Activated CD4-positive, alpha-beta T cell treated with anti-CD3 and anti-CD28 coated beads for 1 hour (primary cell): Measurements from ENCODE around the gene PLA2G6.

ENCODE experiments used
- DNase-seq: peaks from one replicate; pipeline ENCODE4 v3.0.0-alpha.2; 2020

PLA2G6 gene

DNA sequence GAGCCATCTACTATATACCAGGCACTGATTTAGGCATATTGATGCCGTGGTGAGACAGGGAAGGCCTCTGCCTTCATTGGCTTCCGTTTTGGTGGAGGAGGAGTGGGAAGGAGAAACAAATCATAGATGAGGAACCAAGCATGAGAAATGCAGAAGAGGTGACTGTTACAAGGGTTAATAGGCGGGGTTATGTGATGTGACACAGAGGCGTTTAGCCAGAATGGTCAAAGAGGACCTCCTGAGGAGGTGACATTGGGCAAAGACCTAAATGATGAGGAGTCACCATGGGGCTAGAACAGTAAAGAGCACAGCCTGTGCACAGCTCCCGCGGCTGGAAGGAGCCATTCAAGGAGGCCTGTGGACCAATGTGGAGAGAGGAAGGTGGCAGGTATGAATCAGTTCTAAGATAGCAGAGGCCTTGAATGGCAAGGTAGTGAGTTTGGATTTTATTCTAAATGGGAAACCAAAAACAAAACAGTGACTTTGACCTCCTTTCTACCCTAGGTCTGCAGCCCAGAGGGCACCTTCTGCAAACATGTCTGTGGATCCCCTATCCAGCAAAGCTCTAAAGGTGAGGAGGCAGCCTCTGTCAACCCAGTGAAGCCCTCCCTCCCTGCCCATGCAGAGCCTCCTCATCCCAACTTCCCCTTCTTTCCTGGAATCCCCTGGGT lies 31.8 kb upstream of the PLA2G6 start:
- DNase-seq: no peak

DNA sequence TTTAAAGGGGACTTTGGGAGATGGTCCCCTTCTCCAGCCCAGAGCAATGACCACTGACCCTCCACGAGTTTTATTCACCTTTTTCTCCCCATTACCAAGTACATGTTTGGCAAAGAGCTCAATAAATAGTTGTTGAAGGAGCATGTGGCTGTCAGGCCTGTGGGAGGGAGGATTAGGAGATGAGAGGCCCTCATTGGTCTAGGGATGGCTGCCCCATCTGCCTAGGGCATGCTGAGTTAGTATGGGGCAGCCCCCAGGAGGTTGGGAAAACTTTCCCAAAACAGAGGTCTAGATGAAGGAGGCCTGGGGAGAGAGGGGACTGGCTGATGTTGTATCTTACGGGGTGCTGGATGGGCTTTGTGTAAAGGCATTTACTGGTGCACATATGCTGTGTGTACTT lies 30.8 kb upstream of the PLA2G6 start:
- DNase-seq: no peak

DNA sequence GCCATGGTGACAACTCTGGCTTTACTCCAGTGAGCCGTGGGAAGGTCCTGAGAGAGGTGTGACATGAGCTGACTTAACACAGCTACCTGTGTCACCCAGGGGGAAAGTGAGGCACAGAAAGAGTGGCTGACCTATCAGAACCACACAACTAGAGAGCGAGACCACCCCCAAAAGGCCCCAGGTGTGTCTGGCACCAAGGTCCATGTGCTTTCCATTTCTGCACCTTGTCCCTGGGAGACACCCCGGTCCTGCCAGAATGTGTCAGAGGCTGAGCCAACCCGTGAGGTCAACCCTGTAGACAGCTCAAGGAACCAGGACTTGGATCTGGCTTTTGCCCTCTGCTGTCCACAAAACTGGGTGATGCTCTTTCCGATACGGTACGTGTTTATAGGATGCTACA lies 29.9 kb upstream of the PLA2G6 start:
- no peak for DNase-seq

DNA sequence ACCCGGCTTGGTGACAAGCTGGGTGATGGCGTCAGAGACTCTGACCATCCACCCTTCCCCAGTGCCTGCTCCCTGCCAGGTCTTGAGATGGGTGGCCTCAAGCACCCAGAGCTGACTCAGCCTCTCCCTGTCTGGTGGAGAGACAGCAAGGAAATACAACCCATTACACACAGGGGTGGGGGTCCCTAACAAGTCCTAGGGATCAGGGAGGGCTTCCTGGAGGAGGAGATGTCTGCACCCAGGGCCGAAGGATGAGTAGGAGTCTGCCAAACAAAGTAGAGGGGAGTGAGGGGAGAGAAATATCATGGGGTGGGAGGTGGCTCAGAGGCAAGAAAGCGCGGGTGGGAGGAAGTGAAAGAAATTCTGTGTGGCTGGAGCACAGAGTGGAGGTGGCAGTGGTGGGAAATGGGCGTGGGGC lies 26.9 kb upstream of the PLA2G6 start:
- DNase-seq: no peak

DNA sequence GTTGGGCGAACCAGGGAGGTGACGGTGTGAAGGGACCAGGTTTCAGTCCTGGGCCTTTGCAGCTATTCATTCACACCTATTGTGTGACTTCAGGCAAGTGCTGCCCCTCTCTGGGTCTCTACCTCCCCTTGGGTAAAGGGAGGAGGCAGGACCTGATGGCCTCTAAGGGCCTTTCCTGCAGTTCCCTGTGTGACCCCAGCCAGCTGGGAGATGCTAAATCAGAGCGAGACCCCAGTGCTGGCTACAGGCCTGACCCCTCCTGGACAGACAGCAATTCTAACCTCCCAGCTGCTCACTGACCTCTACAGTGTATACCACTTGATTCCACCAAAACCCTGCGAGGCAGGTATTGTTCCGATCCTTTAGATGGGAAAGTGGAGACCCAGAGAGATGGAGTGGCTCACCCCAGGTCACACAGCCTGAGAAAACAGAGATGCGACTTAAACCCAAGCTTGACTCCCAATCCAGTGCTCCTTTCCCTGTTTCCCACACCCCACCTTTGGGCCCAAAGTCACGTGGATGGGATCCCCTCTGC lies 26.3 kb upstream of the PLA2G6 start:
- no peak for DNase-seq

DNA sequence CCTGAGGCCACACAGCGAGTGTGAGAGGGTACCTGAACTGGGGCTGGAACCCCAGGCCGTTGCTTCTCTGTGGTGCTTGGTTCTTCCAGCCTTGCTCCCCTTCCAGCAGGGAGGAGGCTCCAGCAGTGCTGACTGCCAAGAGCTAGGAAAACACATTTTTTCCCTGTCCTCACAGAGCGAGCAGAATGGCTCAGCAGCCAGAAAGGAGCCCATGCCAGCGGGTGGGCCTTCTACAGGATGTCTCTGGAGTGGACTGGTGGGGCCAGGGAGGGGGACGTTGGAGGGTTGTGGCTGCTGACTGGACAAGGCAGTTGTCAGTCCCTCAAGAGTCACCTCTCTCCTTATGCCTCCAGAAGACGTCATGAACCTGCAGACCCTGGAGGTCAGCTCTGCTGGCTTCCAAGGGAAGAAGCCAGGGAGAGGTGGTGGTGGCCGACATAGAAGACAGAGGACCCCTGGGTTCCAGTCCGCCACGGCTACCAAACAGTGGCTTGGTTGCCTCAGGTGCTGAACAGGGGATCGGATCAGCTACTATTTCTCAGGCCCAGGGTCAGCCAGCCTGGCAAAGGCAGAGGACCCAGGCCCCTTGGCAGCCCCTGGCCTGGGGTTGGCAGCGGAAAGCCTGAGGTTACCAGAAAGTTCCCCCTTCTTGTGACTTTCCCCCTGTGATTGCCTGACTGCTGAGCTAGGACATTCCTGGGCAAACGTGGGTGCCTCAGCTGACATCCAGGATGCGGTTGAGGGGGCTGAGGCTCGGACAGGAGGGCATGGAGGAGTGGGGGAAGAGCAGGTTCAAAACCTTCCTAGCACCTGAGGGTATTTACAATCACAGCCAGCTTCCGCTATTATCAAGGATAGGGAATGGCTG lies 23.9 kb upstream of the PLA2G6 start:
- DNase-seq: no peak

DNA sequence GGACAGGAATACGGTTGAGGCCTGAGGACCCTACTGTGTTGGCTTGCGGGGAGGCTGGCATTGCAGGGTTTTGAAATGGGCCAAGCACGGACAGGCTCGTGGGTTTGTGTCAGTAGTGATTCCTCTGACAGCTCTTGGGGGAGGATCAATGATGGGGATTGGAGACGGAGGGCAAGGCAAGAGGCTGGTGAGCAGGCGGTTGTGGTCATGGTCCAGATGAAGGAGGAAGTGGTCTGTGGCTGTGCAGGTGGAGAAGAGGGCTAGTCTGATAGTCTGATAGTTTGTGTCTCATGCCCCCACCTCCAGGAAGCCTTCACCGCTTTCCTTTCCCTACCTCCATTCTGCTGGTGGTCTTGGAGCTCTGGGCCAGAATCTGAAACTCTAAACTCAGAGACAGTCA lies 23.2 kb upstream of the PLA2G6 start:
- DNase-seq: no peak

DNA sequence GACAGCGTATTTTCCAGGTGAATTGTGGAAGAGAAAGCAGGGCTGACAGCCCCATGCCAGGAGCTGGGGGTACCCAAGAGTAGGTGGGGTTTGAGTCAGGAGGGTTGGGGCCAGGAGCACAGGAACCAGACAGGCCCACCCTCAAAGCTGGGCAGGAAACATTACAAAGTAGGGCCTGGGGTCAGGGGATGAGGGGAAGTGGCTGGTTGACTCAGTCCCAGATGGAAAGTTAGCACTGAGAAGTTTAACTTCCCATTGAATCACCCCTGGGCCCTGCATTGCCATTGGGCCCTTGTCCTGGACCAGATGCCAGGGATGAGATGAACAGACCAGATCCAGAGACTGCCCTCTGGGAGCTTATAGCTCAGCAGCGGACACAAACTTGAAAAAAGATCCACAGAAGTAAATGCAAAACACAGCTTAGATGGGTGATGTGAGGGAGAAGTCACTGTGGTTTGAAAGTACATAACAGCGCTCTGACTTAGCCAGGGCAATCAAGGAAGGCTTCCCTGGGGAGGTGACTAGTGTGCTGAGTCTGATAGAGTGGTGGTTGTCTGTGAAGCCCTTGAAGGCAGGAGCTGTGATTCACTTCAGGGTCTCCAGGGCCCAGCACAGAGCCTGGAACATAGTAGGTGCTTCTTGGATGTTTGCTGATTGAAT lies 22.4 kb upstream of the PLA2G6 start:
- DNase-seq: no peak

DNA sequence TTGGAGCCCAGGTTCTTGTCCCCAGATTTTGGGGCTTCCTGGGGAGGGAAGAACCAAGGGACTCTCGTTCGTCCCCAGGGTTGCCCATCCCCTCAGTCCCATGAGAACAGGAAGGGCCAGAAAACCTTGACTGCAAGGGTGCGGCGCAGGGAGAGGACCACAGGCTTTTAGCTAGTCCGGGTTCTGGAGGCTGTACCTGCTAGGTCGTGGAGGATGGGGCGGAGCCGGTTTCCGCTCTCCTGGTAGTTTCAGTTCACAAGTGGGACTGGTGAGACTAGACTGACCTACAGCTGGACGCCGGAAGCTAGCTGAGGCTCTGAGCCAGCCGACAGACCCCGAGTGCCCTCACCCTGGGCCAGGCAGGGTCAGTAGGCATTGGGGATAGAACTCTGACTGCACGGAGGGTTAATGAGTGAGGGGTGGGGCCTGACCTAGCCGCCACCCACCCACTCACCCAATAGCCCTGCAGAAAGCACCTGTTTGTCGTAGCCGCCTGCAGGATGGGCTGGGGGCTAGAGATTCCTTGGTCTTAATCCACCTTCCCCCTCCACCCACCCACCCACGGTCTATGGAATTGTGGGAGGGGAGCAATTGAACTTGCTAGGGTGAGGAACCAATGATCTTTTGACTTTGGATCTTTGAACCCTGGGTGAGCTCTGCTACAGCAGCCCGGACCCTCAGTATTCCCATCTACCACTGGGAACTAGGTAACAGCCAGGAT lies 21.6 kb upstream of the PLA2G6 start:
- DNase-seq: peak; percentile 20

DNA sequence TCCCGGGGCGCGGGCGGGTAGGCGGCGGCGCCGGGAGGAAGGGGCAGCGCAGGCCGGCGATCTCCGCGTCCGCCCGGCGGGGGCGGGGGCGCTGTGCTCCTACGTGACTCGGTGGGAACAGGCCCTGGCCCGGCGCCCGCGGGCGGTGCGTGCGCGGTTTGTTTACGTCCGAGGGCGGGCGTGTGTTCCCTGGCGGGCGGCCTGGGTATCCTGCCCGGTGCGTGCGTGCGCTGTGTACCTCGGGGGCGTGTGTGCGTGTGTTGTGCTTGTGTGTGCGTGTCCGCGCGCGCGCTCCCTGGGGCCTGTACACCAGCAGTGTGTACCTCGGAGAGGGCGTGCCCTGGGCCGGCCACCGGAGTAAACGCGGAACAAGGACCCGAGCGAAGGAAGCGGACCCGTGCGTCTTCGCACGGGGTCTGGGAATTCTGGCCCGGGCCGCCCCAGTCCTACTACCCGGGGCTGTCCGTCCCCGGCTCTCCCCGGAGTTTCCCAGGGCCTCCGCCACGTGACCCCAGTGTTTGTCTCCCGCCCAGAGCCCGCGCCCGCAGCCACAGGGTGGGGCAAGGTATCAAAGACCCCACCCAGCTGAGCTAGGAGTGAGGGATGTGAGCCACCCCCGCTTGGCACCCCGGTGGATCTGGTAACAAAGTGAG lies 20.9 kb upstream of the PLA2G6 start:
- peak; percentile 16 for DNase-seq

DNA sequence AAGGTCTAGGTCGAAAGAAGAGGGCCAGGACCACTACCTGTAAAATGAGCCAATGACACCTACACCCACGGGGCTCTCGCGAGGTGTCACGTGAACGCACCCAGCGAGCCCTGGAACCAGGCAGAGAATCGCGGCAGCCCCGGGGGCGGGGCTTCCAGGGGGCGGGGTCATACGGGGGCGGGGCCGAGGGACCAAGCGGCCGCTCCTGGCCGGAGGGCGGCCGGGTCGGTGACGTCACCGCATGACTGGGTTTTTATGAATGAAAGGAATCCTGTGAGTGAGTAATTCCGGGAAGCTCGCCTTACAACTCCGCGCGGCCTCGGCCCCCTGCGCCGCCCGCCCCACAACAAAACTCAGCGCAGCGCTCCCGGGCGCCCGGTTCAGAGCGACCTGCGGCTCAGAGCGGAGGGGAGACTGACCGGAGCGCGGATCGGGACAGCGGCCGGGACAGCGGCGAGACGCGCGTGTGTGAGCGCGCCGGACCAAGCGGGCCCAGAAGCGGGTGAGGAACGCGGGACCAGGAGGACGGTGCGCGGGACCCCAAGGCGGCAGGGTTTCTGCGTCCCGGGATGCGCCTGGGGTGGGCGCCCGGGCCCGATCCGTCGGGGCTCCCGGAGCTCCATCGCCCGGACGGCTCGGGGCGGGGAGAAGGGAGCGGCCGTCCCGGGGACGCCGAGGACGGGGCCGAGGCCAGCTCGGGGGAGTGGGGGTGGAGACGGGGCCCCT lies 20.2 kb upstream of the PLA2G6 start, which contains the start of gene MAFF:
Gene MAFF (plus strand): TSS at position 284 of the 726 bp plus-strand sequence. CDS start 11,860 bp downstream, outside the sequence.
- peak; percentile 78 for DNase-seq

DNA sequence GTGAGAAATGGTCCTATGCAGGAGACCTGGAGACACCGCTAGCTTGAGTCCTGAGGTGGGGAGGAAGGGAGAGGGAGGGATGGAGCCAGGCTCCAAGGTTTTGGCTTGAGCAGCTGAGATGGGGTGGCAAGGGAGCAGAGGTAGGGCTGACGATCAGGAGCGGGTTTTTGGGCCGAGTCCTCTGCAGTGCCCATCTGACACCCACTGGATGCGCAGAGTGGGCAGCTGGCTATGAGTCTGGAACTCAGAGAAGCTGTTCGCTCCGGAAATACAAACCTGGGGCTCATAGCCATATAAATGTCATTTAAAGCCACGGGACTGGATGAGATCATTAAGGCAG lies 19.7 kb upstream of the PLA2G6 start:
- no peak for DNase-seq

DNA sequence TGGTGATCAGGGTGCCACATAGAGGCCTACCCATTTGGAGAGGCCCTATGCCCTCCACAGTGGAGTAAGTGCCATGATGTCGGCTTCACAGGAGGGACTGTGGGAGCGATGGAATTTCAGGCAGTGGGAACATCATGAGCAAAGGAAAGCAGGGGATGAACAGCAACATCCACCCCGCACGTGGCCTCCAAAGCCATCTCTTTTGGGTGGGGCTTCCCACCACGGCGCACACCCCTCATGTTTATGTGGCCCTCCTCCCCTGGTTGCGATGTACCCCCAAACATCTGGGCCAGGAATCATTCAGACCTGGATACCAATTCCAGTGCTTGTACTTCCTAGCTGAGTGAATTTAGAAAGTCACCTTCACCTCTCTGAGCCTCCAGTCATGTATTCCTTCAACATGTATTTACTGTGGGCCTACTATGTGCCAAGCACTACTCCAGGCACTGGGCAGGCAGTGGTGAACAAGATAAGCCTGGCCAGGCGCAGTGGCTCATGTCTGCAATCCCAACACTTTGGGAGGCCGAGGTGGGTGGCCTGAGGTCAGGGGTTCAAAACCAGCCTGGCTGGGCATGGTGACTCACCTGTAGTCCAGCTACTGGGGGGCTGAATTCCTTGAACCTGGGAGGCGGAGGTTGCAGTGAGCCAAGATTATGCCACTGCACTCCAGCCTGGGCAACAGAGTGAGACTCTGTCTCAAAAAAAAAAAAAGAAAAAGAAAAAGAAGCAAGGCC lies 18.4 kb upstream of the PLA2G6 start:
- DNase-seq: no peak

DNA sequence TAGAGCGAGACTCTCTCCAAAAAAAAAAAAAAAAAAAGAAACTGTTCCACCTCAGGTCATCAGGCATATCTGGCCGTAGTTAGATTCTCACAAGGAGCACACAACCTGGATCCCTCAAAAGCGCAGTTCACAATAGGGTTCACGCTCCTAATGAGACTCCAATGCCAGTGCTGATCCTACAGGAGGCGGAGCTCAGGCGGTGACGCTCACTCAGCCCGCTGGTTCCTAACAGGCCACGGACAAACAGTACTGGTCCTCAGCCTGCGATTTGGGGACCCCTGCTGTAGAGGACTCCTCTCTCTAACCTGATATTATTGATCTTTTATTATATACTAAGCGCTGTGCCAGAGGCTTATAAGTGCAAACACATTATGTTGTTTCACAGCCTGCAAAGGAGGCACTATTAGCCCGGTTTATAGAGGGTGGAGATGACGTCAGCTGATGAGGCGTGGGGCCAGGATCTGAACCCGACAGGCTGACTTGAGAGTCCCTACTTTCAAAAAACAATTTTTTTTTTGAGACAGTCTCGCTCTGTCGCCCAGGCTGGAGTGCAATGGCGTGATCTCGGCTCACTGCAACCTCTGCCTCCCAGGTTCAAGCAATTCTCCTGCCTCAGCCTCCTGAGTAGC lies 15.3 kb upstream of the PLA2G6 start:
- no peak for DNase-seq

DNA sequence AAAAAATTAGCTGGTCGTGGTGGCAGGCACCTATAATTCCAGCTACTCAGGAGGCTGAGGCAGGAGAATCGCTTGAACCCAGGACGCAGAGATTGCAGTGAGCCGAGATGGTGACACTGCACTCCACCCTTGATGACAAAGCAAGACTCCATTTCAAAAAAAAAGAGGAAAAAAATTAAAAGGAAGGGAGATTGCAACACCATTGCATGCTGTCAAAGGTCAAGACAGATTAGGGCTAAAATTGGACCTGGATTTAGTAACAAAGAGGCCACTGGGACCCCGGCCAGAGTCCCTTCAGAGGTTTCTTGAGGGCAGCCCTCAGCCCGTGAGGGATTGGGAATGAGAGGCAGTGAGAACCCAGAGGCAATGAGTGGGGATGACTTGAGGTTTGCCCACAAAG lies 11.9 kb upstream of the PLA2G6 start:
- DNase-seq: no peak

DNA sequence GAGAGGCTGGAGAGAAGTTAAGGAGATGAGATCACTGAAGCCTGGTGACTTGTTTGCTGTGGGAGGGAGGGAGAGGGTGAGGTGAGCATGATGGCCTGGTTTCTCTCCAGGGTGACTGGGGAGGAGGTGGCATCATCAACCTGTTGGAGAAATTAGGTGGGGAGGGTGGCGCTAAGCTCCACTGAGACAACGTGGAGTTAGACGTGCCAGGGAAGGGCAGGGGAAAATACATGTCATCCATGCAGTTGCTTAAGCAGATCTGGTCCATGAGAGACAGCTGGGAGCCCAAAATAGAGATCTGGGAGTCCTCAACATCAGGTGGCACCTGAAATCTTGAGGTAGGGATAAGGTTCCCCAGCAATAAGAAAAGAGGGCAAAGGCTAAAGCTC lies 10.8 kb upstream of the PLA2G6 start:
- DNase-seq: no peak

DNA sequence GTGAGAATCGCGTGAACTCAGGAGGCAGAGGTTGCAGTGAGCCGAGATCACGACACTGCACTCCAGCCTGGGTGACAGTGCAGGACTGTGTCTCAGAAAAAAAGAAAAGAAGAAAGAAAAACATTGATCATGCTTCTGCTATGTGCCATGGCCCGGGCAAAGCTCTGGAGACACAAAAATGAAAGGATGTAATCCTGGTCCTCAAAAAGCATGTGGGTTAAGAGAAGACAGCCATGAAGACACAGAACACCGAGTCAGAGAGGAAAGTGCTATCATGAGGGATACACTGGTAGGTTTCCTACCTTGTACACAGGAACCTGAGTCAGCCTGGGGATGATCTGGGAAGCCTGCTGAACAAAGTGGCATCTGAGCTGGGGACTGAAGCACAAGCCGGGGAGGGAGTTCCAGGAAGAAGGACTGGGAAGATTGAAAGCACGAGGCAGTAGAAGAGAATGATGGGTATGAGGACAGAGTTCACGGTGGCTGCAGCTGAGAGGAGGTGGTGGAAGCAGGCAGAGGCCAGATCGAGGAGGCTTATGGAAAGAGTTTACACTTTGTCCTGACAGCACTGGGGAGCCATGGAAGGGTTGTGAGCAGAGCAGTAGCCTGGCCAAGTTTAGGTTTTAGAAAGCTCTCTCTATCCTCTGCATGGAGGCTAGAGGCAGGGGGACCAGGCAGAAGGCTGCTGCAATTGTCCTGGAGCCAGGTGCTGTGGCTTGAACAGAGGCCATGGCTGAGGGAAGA lies 10.3 kb upstream of the PLA2G6 start:
- DNase-seq: no peak

DNA sequence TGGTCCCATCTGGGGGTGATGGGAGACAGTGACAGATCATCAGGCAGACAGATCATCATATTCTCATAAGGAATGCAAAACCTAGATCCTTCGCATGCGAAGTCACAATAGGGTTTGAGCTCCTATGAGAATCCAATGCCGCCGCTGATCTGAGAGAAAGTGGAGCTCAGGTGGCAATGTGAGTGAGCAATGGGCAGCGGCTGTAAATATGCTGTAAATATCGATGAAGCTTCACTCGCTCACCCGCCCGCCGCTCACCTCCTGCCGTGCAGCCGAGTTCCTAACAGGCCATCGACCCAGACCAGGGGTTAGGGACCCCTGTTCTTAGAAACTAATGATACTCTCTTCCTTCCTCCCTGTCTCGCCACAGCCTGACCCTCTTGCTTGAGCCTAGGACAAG lies 9.4 kb upstream of the PLA2G6 start:
- no peak for DNase-seq

DNA sequence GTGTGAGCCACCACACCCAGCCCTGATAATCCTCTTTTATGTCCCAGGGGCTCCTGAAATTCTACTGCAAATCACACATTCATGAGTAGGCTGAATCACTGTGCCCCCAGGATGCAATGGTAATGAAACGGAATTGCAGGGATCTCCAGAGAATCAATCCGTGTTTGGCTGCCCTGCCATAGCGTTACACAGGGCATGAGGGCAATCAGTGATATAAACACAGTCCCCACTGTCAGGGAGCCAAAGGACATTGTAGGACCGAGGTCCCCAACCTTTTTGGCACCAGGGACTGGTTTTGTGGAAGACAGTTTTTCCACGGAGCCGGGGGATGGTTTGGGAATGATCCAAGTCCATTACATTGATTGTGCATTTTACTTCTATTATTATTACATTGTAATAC lies 9.0 kb upstream of the PLA2G6 start:
- no peak for DNase-seq

DNA sequence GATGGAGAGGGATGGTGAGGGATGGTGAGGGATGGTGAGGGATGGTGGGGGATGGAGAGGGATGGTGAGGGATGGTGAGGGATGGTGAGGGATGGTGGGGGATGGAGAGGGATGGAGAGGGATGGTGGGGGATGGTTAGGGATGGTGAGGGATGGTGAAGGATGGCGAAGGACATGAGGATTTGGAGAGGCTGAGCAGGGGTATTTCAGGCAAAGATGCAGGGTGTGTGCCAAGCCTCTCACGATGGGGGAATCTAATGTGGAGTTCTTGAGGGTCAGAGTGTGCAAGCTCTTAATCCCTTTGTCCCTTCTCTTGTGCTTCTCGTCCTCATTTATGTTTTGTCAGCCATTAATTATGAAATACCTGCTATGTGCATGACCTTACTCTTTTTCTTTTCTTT lies 7.5 kb upstream of the PLA2G6 start:
- no peak for DNase-seq
